BLaER1 treated with 17β-estradiol and CSF1 and Interleukin-3, amounts not matched to agents 10 nM and 100 nM (cell line): Measurements from ENCODE around the gene TMOD3.

ENCODE experiments used
- H3K27ac ChIP-seq, 11 experiments: shearing (Covaris generic); formaldehyde crosslinking; 2 replicates each; pipeline ENCODE4 v1.8.1; 2022
- H3K27me3 ChIP-seq, 11 experiments: shearing (Covaris generic); formaldehyde crosslinking; 2 replicates each; pipeline ENCODE4 v1.8.1; 2022
- H3K36me3 ChIP-seq, 11 experiments: shearing (Covaris generic); formaldehyde crosslinking; 2 replicates each; pipeline ENCODE4 v1.8.1; 2022
- H3K4me1 ChIP-seq, 10 experiments: shearing (Covaris generic); formaldehyde crosslinking; 2 replicates each; pipeline ENCODE4 v1.8.1; 2022
- H3K4me2 ChIP-seq, 11 experiments: shearing (Covaris generic); formaldehyde crosslinking; 2 replicates each; pipeline ENCODE4 v1.8.1; 2022
- H3K4me3 ChIP-seq, 10 experiments: shearing (Covaris generic); formaldehyde crosslinking; 2 replicates each; pipeline ENCODE4 v1.8.1; 2022
- H3K9ac ChIP-seq, 11 experiments: shearing (Covaris generic); formaldehyde crosslinking; 2 replicates each; pipeline ENCODE4 v1.8.1; 2022
- H3K9me3 ChIP-seq, 11 experiments: shearing (Covaris generic); formaldehyde crosslinking; replicated peaks in 1 of 11; 2 replicates each; pipeline ENCODE4 v1.8.1; 2022
- H4K20me1 ChIP-seq, 11 experiments: shearing (Covaris generic); formaldehyde crosslinking; 2 replicates each; pipeline ENCODE4 v1.8.1; 2022
- Cebpa-rat ChIP-seq, 11 experiments: shearing (Covaris generic); IDR thresholded peaks; 2 replicates each; pipeline ENCODE4 v1.8.1; 2022

TMOD3 gene

DNA sequence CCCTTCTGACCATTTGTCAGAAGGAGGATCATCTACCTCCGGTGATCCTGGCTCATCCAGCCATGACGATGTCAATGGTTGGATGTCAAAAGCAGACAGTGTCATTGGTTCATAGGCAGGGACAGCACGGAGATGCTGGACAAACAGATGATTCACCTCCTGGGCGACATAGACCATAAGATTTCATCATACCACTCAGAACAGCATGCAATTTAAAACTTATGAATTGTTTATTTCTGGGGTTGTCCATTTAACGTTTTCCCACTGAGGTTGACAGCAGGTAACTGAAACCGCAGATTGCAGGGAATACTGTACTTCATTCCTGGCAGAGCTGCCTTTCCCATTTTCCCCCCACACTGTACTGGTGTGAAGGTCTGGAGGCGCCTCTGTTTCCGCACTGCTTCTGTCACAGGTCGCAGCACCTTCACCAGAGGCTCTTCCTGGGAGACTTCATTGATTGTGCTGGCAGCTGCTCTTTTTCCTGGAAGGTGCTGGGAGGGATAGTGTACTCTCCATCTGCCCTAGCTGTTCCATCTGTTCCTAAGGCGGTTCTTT lies 32.5 kb upstream of the TMOD3 start:
- TF ChIP-seq Cebpa-rat (IDR thresholded peaks at IDR 0.05), result no peak
- H3K4me3 ChIP-seq, result no peak overlapping the region

GRCh38 chr15:51798281-51798680 lies 31.2 kb upstream of the TMOD3 start:
- H4K20me1 ChIP-seq, result no peaks in the 10 kb centered on the region
- no peaks in the 10 kb centered on the region for H3K27me3 ChIP-seq
- H3K9me3 ChIP-seq, result no peaks in the 10 kb centered on the region
- peaks cover 0 to 14% (median 8%) of the 10 kb centered on the region in 10 experiments; a peak in 7 of 20 replicates for H3K4me1 ChIP-seq
- no peak for TF ChIP-seq Cebpa-rat (IDR thresholded peaks at IDR 0.05)
- H3K9ac ChIP-seq, result no peak overlapping the region
- H3K36me3 ChIP-seq, result peaks cover 0 to 66% (median 21%) of the 10 kb centered on the region in 11 experiments; a peak in 16 of 22 replicates
- no peak overlapping the region for H3K4me2 ChIP-seq
- H3K27ac ChIP-seq, result no peak overlapping the region
- H3K4me3 ChIP-seq, result no peak overlapping the region

More for the DNA sequence above, 32.5 kb upstream of the TMOD3 start:
- Histone ChIP-seq H3K27me3 (no peaks in the 10 kb centered on the region), H3K9me3 (0 out of 22 replicates have a peak, but pooled peaks cover 0 to under 1% (median 0%) of the 10 kb centered on the region in 11 experiments), H3K36me3 (peaks cover 0 to 58% (median 18%) of the 10 kb centered on the region in 11 experiments; a peak in 15 of 22 replicates), H3K9ac (no peak overlapping the region), H3K27ac (no peak overlapping the region), H3K4me2 (no peak overlapping the region), H4K20me1 (no peaks in the 10 kb centered on the region), H3K4me1 (peaks cover 0 to 14% (median 8%) of the 10 kb centered on the region in 10 experiments; a peak in 7 of 20 replicates)

DNA sequence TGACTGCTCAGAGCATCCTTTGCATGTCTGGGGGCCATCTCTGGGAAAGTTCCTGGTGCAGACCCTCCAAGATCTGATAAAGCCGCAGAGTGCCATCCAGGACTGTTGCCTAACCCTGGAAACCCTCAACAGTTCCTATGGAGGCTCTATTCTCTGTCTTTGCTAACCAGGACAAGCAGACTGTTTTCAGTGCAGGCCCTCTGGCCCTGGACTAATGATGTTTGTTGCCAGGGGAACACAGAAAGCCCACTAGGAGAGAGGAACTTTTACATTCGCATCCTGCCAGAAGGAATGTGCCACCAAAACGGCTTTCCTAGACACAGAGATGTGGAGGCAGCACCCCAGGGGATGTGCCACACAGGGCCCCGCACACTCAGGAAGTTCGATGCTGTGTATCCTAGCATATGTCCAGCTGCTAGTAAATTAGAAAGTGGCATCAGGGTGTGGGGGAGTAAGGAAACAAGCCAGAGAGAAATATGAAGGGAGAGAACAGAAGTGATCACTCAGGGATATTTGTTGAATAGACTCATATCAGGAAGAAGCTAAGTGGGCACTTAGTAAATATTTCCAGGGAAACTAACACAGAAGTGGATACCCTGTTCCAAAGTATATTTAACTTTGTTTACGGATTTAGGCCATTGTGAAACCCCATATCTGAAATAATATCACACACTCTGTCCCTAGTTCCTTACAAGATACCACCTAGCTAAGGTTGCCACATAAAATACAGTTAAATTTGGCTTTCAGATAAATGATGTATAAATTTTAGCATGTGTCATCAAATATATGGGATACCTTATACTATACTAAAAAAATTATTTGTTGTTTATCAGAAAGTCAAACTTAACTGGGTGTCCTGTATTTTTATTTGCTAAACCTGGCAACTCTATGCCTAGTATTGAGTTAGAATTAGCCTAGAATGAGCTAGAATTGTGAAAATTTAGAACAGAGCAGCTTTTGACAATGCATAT lies 29.9 kb upstream of the TMOD3 start:
- no peaks in the 10 kb centered on the region for H3K9me3 ChIP-seq
- peaks cover 0 to 77% (median 24%) of the 10 kb centered on the region in 11 experiments; a peak in 17 of 22 replicates for H3K36me3 ChIP-seq
- no peak overlapping the region for H3K4me2 ChIP-seq
- no peaks in the 10 kb centered on the region for H4K20me1 ChIP-seq
- no peaks in the 10 kb centered on the region for H3K27me3 ChIP-seq
- no peak overlapping the region for H3K4me3 ChIP-seq
- peaks cover 0 to 14% (median 8%) of the 10 kb centered on the region in 10 experiments; a peak in 7 of 20 replicates for H3K4me1 ChIP-seq
- H3K9ac ChIP-seq, result no peak overlapping the region
- no peak overlapping the region for H3K27ac ChIP-seq
- TF ChIP-seq Cebpa-rat (IDR thresholded peaks at IDR 0.05), result no peak

DNA sequence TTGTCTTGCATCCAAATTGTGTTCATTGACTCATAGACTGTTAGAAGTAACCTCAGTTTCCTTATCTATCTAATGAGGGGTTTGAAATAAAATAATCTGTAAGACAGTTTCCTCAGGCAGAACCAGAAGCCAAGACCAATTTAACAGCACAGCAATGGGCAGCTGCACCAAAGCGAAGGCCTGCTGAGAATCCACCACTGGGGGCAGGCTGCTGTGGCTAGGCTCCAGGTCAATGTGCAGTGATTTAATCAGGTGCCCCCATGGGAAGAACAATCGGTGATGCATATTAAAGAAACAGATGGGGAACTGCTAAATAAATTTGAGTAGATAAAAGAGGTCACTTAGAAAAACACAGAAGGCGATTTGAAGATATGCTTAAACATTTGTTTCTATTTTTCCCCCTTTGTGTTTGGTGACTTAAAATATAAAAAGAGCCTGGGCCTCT lies 28.0 kb upstream of the TMOD3 start:
- no peaks in the 10 kb centered on the region for H3K9me3 ChIP-seq
- H3K36me3 ChIP-seq, result peaks cover 0 to 91% (median 31%) of the 10 kb centered on the region in 11 experiments; a peak in 19 of 22 replicates
- TF ChIP-seq Cebpa-rat (IDR thresholded peaks at IDR 0.05), result no peak
- no peaks in the 10 kb centered on the region for H4K20me1 ChIP-seq
- no peak overlapping the region for H3K27ac ChIP-seq
- H3K27me3 ChIP-seq, result no peaks in the 10 kb centered on the region
- no peak overlapping the region for H3K4me3 ChIP-seq
- no peak overlapping the region for H3K9ac ChIP-seq
- no peak overlapping the region for H3K4me2 ChIP-seq
- peaks cover 0 to 14% (median 8%) of the 10 kb centered on the region in 10 experiments; a peak in 7 of 20 replicates for H3K4me1 ChIP-seq

GRCh38 chr15:51802593-51802992 lies 26.9 kb upstream of the TMOD3 start:
- Histone ChIP-seq H3K4me2 (no peak overlapping the region), H3K9me3 (no peaks in the 10 kb centered on the region), H3K27ac (no peak overlapping the region), H3K9ac (no peak overlapping the region), H3K36me3 (peaks cover 10 to 94% (median 42%) of the 10 kb centered on the region in 11 experiments; a peak in 21 of 22 replicates), H4K20me1 (no peaks in the 10 kb centered on the region), H3K27me3 (no peaks in the 10 kb centered on the region), H3K4me1 (peaks cover 0 to 14% (median 8%) of the 10 kb centered on the region in 10 experiments; a peak in 7 of 20 replicates), H3K4me3 (no peak overlapping the region)
- TF ChIP-seq Cebpa-rat (IDR thresholded peaks at IDR 0.05), result no peak

DNA sequence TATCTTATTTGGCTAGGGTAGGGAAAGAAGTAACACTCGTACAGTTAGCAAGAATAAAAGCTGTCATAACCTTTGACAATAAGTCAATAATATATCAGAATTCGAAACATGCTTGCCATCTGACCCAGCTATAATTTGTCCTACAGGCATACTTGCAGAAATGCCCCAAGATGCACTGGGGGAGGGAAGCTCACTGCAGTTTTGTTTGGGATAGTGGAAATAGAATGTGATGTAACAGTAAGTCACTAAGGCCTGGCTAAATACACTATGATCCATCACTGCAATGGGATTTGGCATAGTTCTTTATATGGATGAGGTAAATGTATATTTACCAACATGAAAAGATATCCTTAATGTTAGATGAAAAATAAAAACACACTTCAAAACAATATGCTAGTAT lies 25.5 kb upstream of the TMOD3 start:
- H3K4me1 ChIP-seq, result peaks cover 0 to 9% (median under 1%) of the 10 kb centered on the region in 10 experiments; a peak in 5 of 20 replicates
- H4K20me1 ChIP-seq, result no peaks in the 10 kb centered on the region
- no peak for TF ChIP-seq Cebpa-rat (IDR thresholded peaks at IDR 0.05)
- H3K27ac ChIP-seq, result no peak overlapping the region
- no peaks in the 10 kb centered on the region for H3K27me3 ChIP-seq
- H3K4me3 ChIP-seq, result no peak overlapping the region
- H3K4me2 ChIP-seq, result no peak overlapping the region
- H3K36me3 ChIP-seq, result peaks cover 11 to 96% (median 33%) of the 10 kb centered on the region in 11 experiments; a peak in 21 of 22 replicates
- H3K9ac ChIP-seq, result no peak overlapping the region
- no peaks in the 10 kb centered on the region for H3K9me3 ChIP-seq

DNA sequence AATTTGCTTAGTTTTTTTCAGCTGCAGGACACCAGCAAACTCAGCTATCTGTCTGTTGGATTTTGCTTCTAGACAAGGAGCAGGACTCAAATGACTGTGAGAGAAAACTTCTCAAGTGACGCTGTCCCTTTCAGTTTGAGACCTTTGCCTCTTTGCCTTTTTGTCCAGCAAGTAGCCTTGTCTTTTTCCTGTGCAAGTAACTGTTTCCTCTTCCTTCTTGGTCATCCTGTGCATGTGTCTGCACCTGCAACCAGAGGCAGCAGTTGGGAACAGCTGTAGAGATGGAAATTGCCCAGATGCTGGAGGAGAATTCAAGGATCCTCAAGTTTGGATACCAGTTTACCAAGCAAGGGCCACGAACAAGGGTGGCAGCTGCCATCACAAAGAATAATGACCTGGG lies 23.3 kb upstream of the TMOD3 start:
- Histone ChIP-seq H3K27ac (no peak overlapping the region), H3K27me3 (no peaks in the 10 kb centered on the region), H4K20me1 (no peaks in the 10 kb centered on the region), H3K9me3 (no peaks in the 10 kb centered on the region), H3K36me3 (peaks cover 11 to 96% (median 28%) of the 10 kb centered on the region in 11 experiments; a peak in 21 of 22 replicates), H3K9ac (no peak overlapping the region), H3K4me2 (no peak overlapping the region), H3K4me3 (no peak overlapping the region), H3K4me1 (peaks cover 0 to 5% (median 0%) of the 10 kb centered on the region in 10 experiments; a peak in 1 of 20 replicates)
- no peak for TF ChIP-seq Cebpa-rat (IDR thresholded peaks at IDR 0.05)

DNA sequence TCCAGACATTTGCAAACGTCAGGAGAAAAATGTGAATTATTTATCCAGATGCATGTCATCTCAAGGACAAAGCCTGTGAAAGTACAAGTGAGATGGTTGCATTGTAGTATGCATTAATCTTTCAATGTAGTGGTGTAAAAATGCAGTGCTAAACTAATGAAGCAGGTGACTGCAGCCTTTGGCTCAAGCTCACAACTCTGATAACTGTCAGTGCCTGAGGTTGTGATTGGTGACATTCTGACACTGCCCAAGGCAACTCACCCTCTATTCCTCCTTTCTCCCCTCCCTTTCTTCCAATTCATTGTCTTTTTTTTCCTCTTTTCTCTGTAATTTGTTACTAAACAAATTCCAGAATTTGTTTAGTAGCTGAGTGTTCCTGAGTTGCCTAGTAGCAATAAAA lies 20.0 kb upstream of the TMOD3 start:
- H3K27me3 ChIP-seq, result no peaks in the 10 kb centered on the region
- peaks cover 11 to 98% (median 34%) of the 10 kb centered on the region in 11 experiments; a peak in 21 of 22 replicates for H3K36me3 ChIP-seq
- H3K4me2 ChIP-seq, result no peak overlapping the region
- no peak for TF ChIP-seq Cebpa-rat (IDR thresholded peaks at IDR 0.05)
- H3K27ac ChIP-seq, result no peak overlapping the region
- no peak overlapping the region for H3K4me3 ChIP-seq
- no peaks in the 10 kb centered on the region for H4K20me1 ChIP-seq
- no peaks in the 10 kb centered on the region for H3K4me1 ChIP-seq
- H3K9ac ChIP-seq, result no peak overlapping the region
- H3K9me3 ChIP-seq, result no peaks in the 10 kb centered on the region

GRCh38 chr15:51812598-51812997 lies 16.9 kb upstream of the TMOD3 start:
- Histone ChIP-seq H4K20me1 (no peaks in the 10 kb centered on the region), H3K4me1 (peaks cover 0 to 8% (median 2%) of the 10 kb centered on the region in 10 experiments; a peak in 4 of 20 replicates), H3K4me3 (no peak overlapping the region), H3K4me2 (no peak overlapping the region), H3K36me3 (peaks cover under 1 to 82% (median 16%) of the 10 kb centered on the region in 11 experiments; a peak in 16 of 22 replicates), H3K9ac (no peak overlapping the region), H3K27ac (no peak overlapping the region), H3K9me3 (peaks cover 0 to 4% (median 0%) of the 10 kb centered on the region in 11 experiments; a peak in 1 of 22 replicates), H3K27me3 (no peaks in the 10 kb centered on the region)
- no peak for TF ChIP-seq Cebpa-rat (IDR thresholded peaks at IDR 0.05)
